SK-N-DZ (cell line): Measurements from ENCODE around the gene TCN2.
"Not testable (repeated sequence)": the region's sequence is repeated elsewhere in the genome, so short reads cannot be mapped to it uniquely, and the experiment has no call there.

Source experiments
- DNase-seq: peaks from one replicate; pipeline ENCODE4 v3.0.0-alpha.2; 2015; ENCODE audit warnings: low spot score

The TCN2 gene

GRCh38 chr22:30643055-30643875, 36.3 kb downstream of the TCN2 start:
- no peak for DNase-seq

DNA sequence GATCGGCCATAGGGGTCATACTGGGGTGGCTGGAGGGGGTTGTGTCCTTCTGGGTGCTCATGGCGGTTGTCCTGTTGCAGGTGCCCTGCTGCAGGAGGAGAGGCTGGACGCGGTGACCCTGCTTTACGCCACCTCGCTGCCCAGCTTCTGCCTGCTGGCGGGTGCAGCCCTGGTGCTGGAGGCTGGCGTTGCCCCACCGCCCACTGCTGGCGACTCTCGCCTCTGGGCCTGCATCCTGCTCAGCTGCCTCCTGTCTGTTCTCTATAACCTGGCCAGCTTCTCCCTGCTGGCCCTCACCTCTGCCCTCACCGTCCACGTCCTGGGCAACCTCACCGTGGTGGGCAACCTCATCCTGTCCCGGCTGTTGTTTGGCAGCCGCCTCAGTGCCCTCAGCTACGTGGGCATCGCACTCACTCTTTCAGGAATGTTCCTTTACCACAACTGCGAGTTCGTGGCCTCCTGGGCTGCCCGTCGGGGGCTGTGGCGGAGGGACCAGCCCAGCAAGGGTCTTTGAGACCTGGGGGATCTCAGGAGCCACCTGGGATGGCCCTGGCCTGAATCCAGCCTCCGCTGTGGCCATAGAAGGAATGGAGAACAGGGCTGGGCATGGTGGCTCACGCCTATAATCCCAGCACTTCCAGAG, 39.7 kb downstream of the TCN2 start:
- DNase-seq, result no peak

DNA sequence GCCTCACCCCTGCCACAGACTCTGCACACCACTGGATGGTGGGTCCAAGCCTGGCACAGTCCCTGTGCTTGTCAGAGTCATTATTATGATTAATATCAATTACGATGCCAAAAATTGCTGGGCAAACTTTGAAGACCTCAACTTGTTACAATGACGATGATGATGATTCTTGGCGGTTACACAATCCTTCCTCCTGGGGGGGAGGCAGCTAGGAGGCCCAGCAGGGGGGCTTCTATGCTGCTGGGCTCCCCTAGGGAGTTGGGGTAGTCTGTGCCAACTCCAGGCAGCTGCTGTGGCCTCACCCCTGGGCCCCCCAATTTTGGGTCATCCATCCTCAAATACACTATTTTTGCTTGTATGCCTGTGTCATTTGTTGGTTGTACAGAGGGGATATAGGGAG, 40.6 kb downstream of the TCN2 start:
- DNase-seq, result no peak

DNA sequence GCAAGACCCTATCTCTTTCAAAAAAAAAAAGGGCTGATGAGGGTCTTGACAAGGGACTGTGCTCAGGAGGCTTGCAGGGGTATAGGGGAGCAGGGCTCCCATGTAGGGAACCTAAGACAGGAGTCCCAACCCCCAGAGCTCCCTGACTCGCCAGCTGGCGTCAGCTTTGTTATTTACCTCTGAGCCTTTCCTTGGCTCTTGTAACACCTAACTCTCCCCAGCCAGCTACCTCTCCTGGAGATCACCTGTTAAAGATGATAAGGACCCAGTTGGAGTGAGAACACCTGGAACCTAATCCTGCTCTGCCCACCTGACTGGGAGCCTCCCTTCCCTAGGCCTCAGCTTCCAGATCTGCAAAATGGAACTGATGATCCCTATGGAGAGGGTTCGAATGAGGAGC, 41.9 kb downstream of the TCN2 start:
- DNase-seq, result no peak

GRCh38 chr22:30649430-30650007, 42.5 kb downstream of the TCN2 start:
- DNase-seq, result no peak

GRCh38 chr22:30650508-30651116, 43.6 kb downstream of the TCN2 start:
- no peak for DNase-seq

- no peak for DNase-seq
Measured at GRCh38 chr22:30652852-30653251, 45.9 kb downstream of the TCN2 start.

- DNase-seq, result no peak
Measured at GRCh38 chr22:30654361-30654760, 47.4 kb downstream of the TCN2 start.

GRCh38 chr22:30655532-30655931, 48.6 kb downstream of the TCN2 start:
- no peak for DNase-seq

DNA sequence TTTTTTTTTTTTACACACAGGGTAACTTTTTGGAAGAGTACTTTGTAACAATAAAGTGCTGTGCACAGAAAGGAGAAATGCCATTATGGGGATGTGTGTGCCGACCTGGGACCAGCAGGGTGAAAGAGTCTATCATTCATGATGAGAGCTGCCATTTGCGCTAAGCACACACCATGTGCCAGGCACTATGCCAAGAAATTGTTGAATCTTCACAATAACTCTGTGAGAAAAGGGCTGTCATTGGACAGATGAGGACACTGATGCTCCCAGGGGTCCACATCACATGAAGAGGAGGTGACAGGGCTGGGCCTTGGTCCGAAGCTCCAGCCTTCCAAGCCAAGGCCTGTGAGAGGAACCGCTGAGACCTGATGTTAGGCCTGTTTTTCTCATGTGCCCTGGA, 55.1 kb downstream of the TCN2 start:
- DNase-seq, result no peak

DNA sequence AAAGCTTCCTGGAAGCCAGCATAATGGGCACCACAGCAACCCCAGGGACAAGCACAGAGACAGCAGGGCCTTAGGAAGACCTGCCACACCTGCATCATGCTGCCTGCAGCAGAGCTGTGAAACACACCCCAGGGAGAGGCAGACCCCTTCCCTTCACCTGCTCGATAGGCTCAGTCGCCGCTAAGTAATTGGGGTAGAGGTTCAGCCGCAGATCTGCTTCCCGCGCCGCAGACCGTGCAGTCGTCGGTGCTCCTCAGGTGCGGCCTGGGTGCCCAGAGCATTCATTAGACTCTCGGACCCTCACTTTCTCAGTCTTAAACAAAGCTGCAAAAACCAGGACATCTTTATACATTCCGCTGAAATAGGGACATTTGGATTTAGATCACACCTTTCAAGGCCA, 57.8 kb downstream of the TCN2 start:
- no peak for DNase-seq

DNA sequence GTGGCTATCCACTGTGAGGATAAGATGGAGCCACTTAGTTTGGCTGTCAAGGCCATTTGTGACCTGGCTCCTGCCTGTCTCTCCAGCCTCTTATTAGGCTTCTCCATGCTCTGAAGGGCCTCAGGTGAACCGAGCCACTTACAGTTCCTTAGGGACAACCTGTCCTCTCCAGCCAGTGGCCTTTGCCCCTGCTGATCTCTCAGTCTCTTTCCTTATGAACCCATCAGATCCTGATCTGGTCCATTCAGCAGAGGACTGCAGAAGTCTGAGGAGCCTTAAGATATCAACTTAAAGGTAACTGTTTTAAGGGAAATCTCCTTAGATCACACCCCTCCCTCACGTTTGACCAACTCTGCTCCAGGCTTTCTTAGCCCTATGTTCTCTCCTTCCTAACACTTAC, 58.3 kb downstream of the TCN2 start:
- DNase-seq, result no peak

- DNase-seq, result no peak
Measured at GRCh38 chr22:30665786-30666185, 58.8 kb downstream of the TCN2 start.

DNA sequence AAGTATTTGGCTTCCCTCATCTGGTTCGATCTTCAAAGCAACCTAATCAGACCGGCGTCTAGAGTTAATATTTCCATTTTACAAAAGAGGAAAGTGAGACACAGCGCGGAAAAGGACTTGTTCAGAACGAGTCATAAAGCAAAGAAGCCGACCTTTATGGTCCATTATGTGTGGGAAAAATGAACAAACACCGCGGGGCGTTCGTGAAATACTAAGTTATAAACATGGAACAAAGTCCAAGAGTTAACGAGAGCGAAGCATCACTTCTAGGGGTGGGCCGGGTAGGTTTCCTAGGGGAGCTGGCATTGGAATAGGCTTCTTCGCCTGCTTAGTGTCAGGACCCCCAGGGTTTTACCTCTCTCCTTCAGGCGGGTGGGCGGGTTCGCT, 60.1 kb downstream of the TCN2 start:
- no peak for DNase-seq

DNA sequence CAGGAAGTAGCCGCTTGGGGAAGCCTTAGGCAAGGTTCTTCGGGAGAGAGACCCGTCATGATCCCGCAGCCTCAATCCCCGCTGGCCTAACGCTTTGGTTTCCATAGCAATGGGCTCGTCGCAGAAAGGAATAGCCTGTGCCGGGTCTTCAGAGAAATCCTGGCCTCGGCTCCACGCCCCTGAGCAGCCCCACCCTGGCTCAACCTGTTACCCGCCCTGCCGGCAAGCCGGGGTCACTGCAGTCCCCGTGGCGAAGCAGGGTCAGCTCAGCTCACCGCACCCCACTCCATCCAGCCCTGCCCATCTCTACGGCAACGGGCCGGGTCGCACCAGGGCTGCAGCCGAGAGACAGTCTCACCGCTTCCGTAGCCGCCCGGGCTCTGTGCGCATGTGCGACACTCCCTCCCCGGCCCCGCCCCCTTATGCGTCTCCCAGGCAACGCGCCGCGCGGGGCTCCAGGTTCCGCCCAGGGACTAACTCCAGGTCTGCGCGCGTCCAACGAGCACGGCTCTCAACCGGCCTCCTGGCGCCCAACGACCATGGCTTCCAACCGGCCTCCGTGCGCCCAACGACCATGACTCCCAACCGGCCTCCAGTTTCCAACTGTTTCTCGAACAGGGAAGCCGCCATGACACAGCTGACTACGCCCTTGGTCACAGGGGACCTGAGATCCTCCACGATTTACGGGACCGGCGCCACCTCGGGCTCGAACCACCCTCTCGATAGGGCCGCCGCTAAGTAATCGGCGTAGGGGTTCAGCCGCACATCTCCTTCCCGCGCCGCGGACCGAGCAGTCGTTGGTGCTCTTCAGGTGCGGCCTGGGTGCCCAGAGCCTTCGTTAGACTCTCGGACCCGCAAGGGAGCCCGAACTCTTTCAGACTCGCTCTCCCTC, 60.8 kb downstream of the TCN2 start, which contains the start of gene DUSP18:
TSS of gene DUSP18 (minus strand) at position 382 of the 892 bp plus-strand sequence. CDS start 3,872 bp downstream, outside the sequence.
- peak; percentile 87 for DNase-seq

- DNase-seq, result no peak
Measured at GRCh38 chr22:30668386-30668710, 61.4 kb downstream of the TCN2 start.

DNA sequence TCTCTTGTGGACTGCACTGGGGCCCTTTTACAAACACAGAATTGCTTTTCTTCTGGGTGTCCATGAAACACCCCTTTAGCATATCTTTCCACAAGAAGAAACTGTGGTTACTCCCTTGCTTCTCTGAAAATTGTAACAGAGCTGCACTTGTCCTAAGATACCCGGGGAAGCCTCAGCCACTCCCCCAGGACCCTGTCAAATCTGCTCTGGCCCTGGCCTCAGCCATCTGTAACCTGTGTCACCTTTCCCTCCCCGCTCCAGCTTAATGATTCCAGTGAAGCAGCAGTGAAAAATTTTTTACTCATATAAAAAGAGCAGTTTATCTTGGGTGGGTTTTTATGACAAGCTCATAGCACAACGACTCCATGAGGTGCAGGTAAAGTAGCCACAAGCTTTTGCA, 64.1 kb downstream of the TCN2 start:
- no peak for DNase-seq

GRCh38 chr22:30673136-30673535, 66.2 kb downstream of the TCN2 start:
- no peak for DNase-seq

DNA sequence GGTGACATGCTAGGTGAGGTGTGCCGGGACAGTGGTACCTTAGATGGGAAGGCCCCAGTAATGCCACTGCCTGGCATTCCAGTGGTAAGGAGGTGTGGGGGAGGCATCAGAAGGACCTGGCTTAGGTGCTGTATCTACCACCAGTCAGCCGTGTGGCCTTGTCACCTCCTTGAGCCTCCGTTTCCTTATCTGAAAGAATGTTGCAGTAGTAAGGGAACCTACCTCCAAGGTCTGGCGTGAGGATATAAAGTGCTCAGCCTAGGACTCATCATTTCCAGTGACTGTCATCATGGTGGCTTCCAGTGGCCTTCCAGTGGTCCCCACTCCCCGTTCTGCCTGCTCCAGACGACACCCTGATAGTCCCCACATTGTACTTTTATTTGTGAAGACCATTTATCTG, 67.5 kb downstream of the TCN2 start:
- DNase-seq, result no peak

GRCh38 chr22:30675436-30675835, 68.5 kb downstream of the TCN2 start:
- DNase-seq, result peak; percentile 32

GRCh38 chr22:30676565-30676964, 69.6 kb downstream of the TCN2 start:
- DNase-seq, result not testable (repeated sequence)
